DND-41 (cell line): Measurements from ENCODE around the gene MYH9.

ENCODE experiments used
- EZH2 ChIP-seq: IDR thresholded peaks from 3 replicates; pipeline ENCODE4 v1.6.1; 2012; ENCODE audit warnings: borderline replicate concordance, low read depth, mild to moderate bottlenecking, moderate library complexity, low read length, inconsistent platforms; ENCODE audit not compliant: severe bottlenecking
- TF ChIP-seq, protein P1 (sequence below): IDR thresholded peaks from 2 replicates; pipeline ENCODE4 v1.5.1; 2012; ENCODE audit warnings: borderline replicate concordance, low read length, moderate library complexity, mild to moderate bottlenecking; ENCODE audit not compliant: poor library complexity, severe bottlenecking; ENCODE audit errors: extremely low read depth

DNA sequence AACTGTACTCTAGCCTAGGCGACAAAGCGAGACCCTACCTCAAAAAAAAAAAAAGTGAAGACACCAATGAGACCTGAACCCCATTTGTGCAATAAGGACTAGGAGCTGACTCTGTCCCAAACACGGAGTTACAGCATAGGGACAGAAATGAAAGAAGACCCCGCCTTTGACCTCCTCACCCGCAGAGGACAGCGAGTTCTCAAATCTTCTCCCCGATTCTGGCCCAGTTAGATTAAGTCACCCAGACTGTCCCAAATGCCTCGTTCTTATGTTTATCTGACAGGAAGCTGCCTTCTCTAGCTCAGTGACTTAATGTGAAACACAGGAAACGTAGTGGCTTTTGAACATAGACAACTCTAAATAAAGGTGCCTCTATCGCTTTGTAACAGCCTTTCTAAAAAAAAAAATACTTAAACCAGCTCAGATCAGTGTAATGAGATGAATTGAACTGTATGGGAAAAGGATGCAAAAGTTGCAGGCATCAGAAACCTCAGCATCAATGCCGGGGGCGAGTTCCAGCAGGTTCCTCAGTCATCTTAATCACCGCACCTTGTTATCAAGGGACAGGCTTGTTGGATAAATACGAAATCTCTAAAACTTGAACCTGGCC, 10.6 kb downstream of the MYH9 start:
- TF ChIP-seq, protein P1, sequence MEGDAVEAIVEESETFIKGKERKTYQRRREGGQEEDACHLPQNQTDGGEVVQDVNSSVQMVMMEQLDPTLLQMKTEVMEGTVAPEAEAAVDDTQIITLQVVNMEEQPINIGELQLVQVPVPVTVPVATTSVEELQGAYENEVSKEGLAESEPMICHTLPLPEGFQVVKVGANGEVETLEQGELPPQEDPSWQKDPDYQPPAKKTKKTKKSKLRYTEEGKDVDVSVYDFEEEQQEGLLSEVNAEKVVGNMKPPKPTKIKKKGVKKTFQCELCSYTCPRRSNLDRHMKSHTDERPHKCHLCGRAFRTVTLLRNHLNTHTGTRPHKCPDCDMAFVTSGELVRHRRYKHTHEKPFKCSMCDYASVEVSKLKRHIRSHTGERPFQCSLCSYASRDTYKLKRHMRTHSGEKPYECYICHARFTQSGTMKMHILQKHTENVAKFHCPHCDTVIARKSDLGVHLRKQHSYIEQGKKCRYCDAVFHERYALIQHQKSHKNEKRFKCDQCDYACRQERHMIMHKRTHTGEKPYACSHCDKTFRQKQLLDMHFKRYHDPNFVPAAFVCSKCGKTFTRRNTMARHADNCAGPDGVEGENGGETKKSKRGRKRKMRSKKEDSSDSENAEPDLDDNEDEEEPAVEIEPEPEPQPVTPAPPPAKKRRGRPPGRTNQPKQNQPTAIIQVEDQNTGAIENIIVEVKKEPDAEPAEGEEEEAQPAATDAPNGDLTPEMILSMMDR, result no peak
- no peak for TF ChIP-seq EZH2
